H9 (cell line): Measurements from ENCODE around the gene MSL2. TPM values are rescaled to one million over a fixed set of nuclear protein-coding genes. Genes with fewer than 3 reads are reported as not detected.

Source experiments
- DNase-seq: peaks from one replicate; pipeline ENCODE4 v3.0.0-alpha.2; 2017
- H2AFZ ChIP-seq: one replicate; pipeline ENCODE4 v1.6.1; 2013; ENCODE audit warnings: mild to moderate bottlenecking, low read length, control low read depth, moderate library complexity
- H2AK5ac ChIP-seq: 2 replicates; pipeline ENCODE4 v1.6.1; 2013; ENCODE audit warnings: low read length, control low read depth, mixed read lengths; ENCODE audit not compliant: insufficient read length
- H2BK120ac ChIP-seq: one replicate; pipeline ENCODE4 v1.6.1; 2013; ENCODE audit warnings: low read depth, mild to moderate bottlenecking, low read length, control low read depth, inconsistent platforms; ENCODE audit not compliant: poor library complexity, severe bottlenecking
- H2BK12ac ChIP-seq: 2 replicates; pipeline ENCODE4 v1.6.1; 2013; ENCODE audit warnings: low read length, control low read depth, mixed read lengths, low read depth; ENCODE audit not compliant: insufficient read length
- H2BK15ac ChIP-seq: 2 replicates; pipeline ENCODE4 v1.6.1; 2013; ENCODE audit warnings: low read depth, low read length, control low read depth
- H2BK20ac ChIP-seq: one replicate; pipeline ENCODE4 v1.6.1; 2013; ENCODE audit warnings: low read depth, mild to moderate bottlenecking, low read length, control low read depth, inconsistent platforms; ENCODE audit not compliant: poor library complexity, severe bottlenecking
- H2BK5ac ChIP-seq: 2 replicates; pipeline ENCODE4 v1.6.1; 2013; ENCODE audit warnings: low read length, control low read depth, mixed read lengths; ENCODE audit not compliant: insufficient read length
- H3K14ac ChIP-seq: 2 replicates; pipeline ENCODE4 v1.6.1; 2013; ENCODE audit warnings: low read length, control low read depth; ENCODE audit not compliant: insufficient read depth
- H3K18ac ChIP-seq: 2 replicates; pipeline ENCODE4 v1.6.1; 2013; ENCODE audit warnings: low read depth, mild to moderate bottlenecking, mixed read lengths, low read length, control low read depth; ENCODE audit not compliant: insufficient read length
- H3K23ac ChIP-seq: 2 replicates; pipeline ENCODE4 v1.6.1; 2013; ENCODE audit warnings: low read length, control low read depth, mixed read lengths, low read depth; ENCODE audit not compliant: insufficient read length
- H3K23me2 ChIP-seq: 2 replicates; pipeline ENCODE4 v1.6.1; 2013; ENCODE audit warnings: low read depth, mild to moderate bottlenecking, mixed read lengths, low read length, control low read depth; ENCODE audit not compliant: insufficient read length, poor library complexity, severe bottlenecking
- H3K27ac ChIP-seq: 2 replicates; pipeline ENCODE4 v1.5.1; 2013; ENCODE audit warnings: low read length, control low read depth, mixed read lengths, low read depth; ENCODE audit not compliant: insufficient read length
- H3K27me3 ChIP-seq: 2 replicates; pipeline ENCODE4 v1.6.1; 2013; ENCODE audit warnings: low read length, control low read depth, inconsistent platforms; ENCODE audit not compliant: insufficient read depth
- H3K4ac ChIP-seq: 2 replicates; pipeline ENCODE4 v1.6.1; 2013; ENCODE audit warnings: low read depth, mild to moderate bottlenecking, control low read depth, inconsistent platforms, low read length, moderate library complexity
- H3K4me1 ChIP-seq: 2 replicates; pipeline ENCODE4 v1.6.1; 2013; ENCODE audit warnings: low read length, control low read depth, inconsistent platforms; ENCODE audit not compliant: insufficient read depth
- H3K4me2 ChIP-seq: 2 replicates; pipeline ENCODE4 v1.6.1; 2013; ENCODE audit warnings: low read length, control low read depth, mixed read lengths; ENCODE audit not compliant: insufficient read length, insufficient read depth
- H3K56ac ChIP-seq: 2 replicates; pipeline ENCODE4 v1.6.1; 2013; ENCODE audit warnings: low read depth, mild to moderate bottlenecking, mixed read lengths, low read length, control low read depth; ENCODE audit not compliant: insufficient read length
- H3K79me1 ChIP-seq: 2 replicates; pipeline ENCODE4 v1.6.1; 2013; ENCODE audit warnings: low read depth, mild to moderate bottlenecking, moderate library complexity, low read length, control low read depth, inconsistent platforms; ENCODE audit not compliant: insufficient read depth, poor library complexity, severe bottlenecking
- H3K79me2 ChIP-seq: 2 replicates; pipeline ENCODE4 v1.6.1; 2013; ENCODE audit warnings: low read length, control low read depth, inconsistent platforms; ENCODE audit not compliant: insufficient read depth
- H3K9ac ChIP-seq: 2 replicates; pipeline ENCODE4 v1.6.1; 2013; ENCODE audit warnings: low read length, control low read depth, mixed read lengths; ENCODE audit not compliant: insufficient read length; ENCODE audit errors: extremely low read depth
- H3K9me3 ChIP-seq: one replicate; pipeline ENCODE4 v1.6.1; 2013; ENCODE audit warnings: low read depth, low read length, inconsistent platforms; ENCODE audit not compliant: control insufficient read depth
- H3T11ph ChIP-seq: one replicate; pipeline ENCODE4 v1.6.1; 2013; ENCODE audit warnings: mild to moderate bottlenecking, low read length, control low read depth, inconsistent platforms
- H4K20me1 ChIP-seq: one replicate; pipeline ENCODE4 v1.6.1; 2013; ENCODE audit not compliant: control insufficient read depth, insufficient read length, insufficient read depth
- H4K5ac ChIP-seq: 2 replicates; pipeline ENCODE4 v1.6.1; 2013; ENCODE audit warnings: low read depth, mild to moderate bottlenecking, mixed read lengths, low read length, control low read depth; ENCODE audit not compliant: insufficient read length
- H4K8ac ChIP-seq: replicated peaks from 2 replicates; pipeline ENCODE4 v1.6.1; 2013; ENCODE audit warnings: low read length, control low read depth, mixed read lengths, low read depth; ENCODE audit not compliant: insufficient read length
- H4K91ac ChIP-seq: 2 replicates; pipeline ENCODE4 v1.6.1; 2013; ENCODE audit warnings: low read depth, mild to moderate bottlenecking, moderate library complexity, mixed read lengths, low read length, control low read depth; ENCODE audit not compliant: insufficient read length
- H3K27ac Mint-ChIP-seq, 3 experiments: 2 replicates in 2 of 3; 3 replicates in 1 of 3; pipeline ENCODE4 v1.8.0; 2020 to 2021; ENCODE audit warnings: mixed read lengths in 3 of 3, mild to moderate bottlenecking in 1 of 3, moderate library complexity in 1 of 3
- H3K27me3 Mint-ChIP-seq: 2 replicates; pipeline ENCODE4 v1.8.0; 2021; ENCODE audit warnings: low read depth, mild to moderate bottlenecking, moderate library complexity, mixed read lengths
- H3K36me3 Mint-ChIP-seq, 3 experiments: 2 replicates in 2 of 3; 3 replicates in 1 of 3; pipeline ENCODE4 v1.8.0; 2020 to 2021; ENCODE audit warnings: low read depth in 3 of 3, mixed read lengths in 3 of 3; ENCODE audit not compliant: insufficient read depth in 1 of 3
- H3K4me1 Mint-ChIP-seq, 2 experiments: 2 replicates each; pipeline ENCODE4 v1.8.0; 2020; ENCODE audit warnings: mixed read lengths in 2 of 2
- H3K4me3 Mint-ChIP-seq, 2 experiments: 2 replicates in 1 of 2; 3 replicates in 1 of 2; pipeline ENCODE4 v1.8.0; 2020 to 2021; ENCODE audit warnings: mild to moderate bottlenecking in 2 of 2, mixed read lengths in 2 of 2, moderate library complexity in 1 of 2
- H3K9me3 Mint-ChIP-seq, 2 experiments: 2 replicates in 1 of 2; 3 replicates in 1 of 2; pipeline ENCODE4 v1.8.0; 2020; ENCODE audit warnings: mild to moderate bottlenecking in 2 of 2, mixed read lengths in 2 of 2, moderate library complexity in 1 of 2
- CTCF ChIP-seq: fragments of 200-600 bp; sonication (generic); conservative IDR thresholded peaks from 3 replicates; pipeline ENCODE4 v1.8.0; 2021; ENCODE audit warnings: antibody characterized with exemption, mild to moderate bottlenecking
- total RNA-seq: library from RNA; stranded (reverse); gene quantifications from 2 replicates; pipeline ENCODE4 v1.2.1, GENCODE V29; 2021

The MSL2 gene
- total RNA-seq, 1 experiment from 2014 or later: 42.7 TPM

- no peak overlapping the region for H2AFZ ChIP-seq
- H3K9me3 Mint-ChIP-seq: no peaks in the 10 kb centered on the region
- H3K23me2 ChIP-seq: no peaks in the 10 kb centered on the region
- no peak overlapping the region for H2BK20ac ChIP-seq
- H4K8ac ChIP-seq: no peak overlapping the region
- H3K4me2 ChIP-seq: no peak overlapping the region
- no peak overlapping the region for H3K18ac ChIP-seq
- no peaks in the 10 kb centered on the region for H3K27me3 Mint-ChIP-seq
- H2BK15ac ChIP-seq: no peak overlapping the region
- no peak overlapping the region for H3K9ac ChIP-seq
- H3K27ac ChIP-seq: no peak overlapping the region
- H2BK12ac ChIP-seq: no peak overlapping the region
- no peaks in the 10 kb centered on the region for H3K9me3 ChIP-seq
- no peak overlapping the region for H3K14ac ChIP-seq
- H3K56ac ChIP-seq: no peak overlapping the region
- no peak for DNase-seq
- H3K4ac ChIP-seq: no peak overlapping the region
- peaks cover 5% of the 10 kb centered on the region for H3K79me1 ChIP-seq
- no peak overlapping the region for H3K4me3 Mint-ChIP-seq
- H3K4me1 ChIP-seq: peaks cover 5% of the 10 kb centered on the region
- 0 out of 7 replicates have a peak overlapping the region, but pooled peaks of 1 of the 3 experiments have one; percentile 26 for H3K27ac Mint-ChIP-seq
- peaks cover 52% of the 10 kb centered on the region for H3K79me2 ChIP-seq
- no peaks in the 10 kb centered on the region for H4K20me1 ChIP-seq
- H3T11ph ChIP-seq: no peak overlapping the region
- no peak overlapping the region for H2BK5ac ChIP-seq
- H4K5ac ChIP-seq: no peak overlapping the region
- H3K4me1 Mint-ChIP-seq: peaks cover 3 to 11% of the 10 kb centered on the region in 2 experiments; a peak in 2 of 4 replicates
- H4K91ac ChIP-seq: no peak overlapping the region
- no peaks in the 10 kb centered on the region for H3K27me3 ChIP-seq
- no peak for TF ChIP-seq CTCF
- H3K23ac ChIP-seq: no peak overlapping the region
- H2AK5ac ChIP-seq: no peak overlapping the region
- H3K36me3 Mint-ChIP-seq: no peaks in the 10 kb centered on the region
- H2BK120ac ChIP-seq: no peak overlapping the region
Observed at GRCh38 chr3:136173939-136174490, 22.1 kb downstream of the MSL2 start.
